Activated CD4-positive, alpha-beta T cell treated with anti-CD3 and anti-CD28 coated beads, Interleukin-2, amount 10 ng/mL, durations not matched to agents 24 days and 14 days (primary cell): ENCODE results near the gene INPP5J. TPM values are rescaled to one million over a fixed set of nuclear protein-coding genes. Genes with fewer than 3 reads are reported as not detected.

Experiments
- DNase-seq: peaks from one replicate; pipeline ENCODE4 v3.0.0; 2022
- H3K27ac Mint-ChIP-seq: one replicate; pipeline ENCODE4 v1.8.0; 2022; ENCODE audit warnings: mild to moderate bottlenecking, mixed read lengths
- H3K27me3 Mint-ChIP-seq: one replicate; pipeline ENCODE4 v1.8.0; 2022; ENCODE audit warnings: mixed read lengths
- H3K36me3 Mint-ChIP-seq: one replicate; pipeline ENCODE4 v1.8.0; 2022; ENCODE audit warnings: low read depth, mild to moderate bottlenecking, mixed read lengths
- H3K4me1 Mint-ChIP-seq: one replicate; pipeline ENCODE4 v1.8.0; 2021; ENCODE audit warnings: mixed read lengths
- H3K4me3 Mint-ChIP-seq: one replicate; pipeline ENCODE4 v1.8.0; 2022; ENCODE audit warnings: mild to moderate bottlenecking, moderate library complexity, mixed read lengths
- H3K9me3 Mint-ChIP-seq: one replicate; pipeline ENCODE4 v1.8.0; 2021; ENCODE audit warnings: mixed read lengths
- intact Hi-C: fragments of 100-400 bp; cut with micrococcal nuclease; formaldehyde crosslinking; loops from one replicate; pipeline ENCODE4 v1.15.1; 2023
- total RNA-seq: library from RNA; stranded (reverse); gene quantifications from 2 replicates; pipeline ENCODE4 v1.2.3, GENCODE V29; 2022

Gene INPP5J
- total RNA-seq, 1 donor from 2014 or later, result 0.26 TPM

- Mint-ChIP-seq H3K27ac (peak overlapping the region; percentile 90), H3K9me3 (no peaks in the 10 kb centered on the region), H3K4me3 (peak overlapping the region; percentile 91), H3K36me3 (peaks cover 2% of the 10 kb centered on the region), H3K4me1 (peaks cover 36% of the 10 kb centered on the region), H3K27me3 (no peaks in the 10 kb centered on the region)
- intact Hi-C loops, result loop anchor here (1.0 to 10.0 kb wide), 7 partner anchors 23 to 668 kb away; partner anchors contain the start of genes DEPDC5, PATZ1, PIK3IP1 and PRR14L
- DNase-seq, result no peak
These were observed 38.6 kb upstream of the INPP5J start for GRCh38 chr22:31083923-31084810.

- DNase-seq, result peak; percentile 97
- Mint-ChIP-seq H3K4me3 (peak overlapping the region; percentile 91), H3K36me3 (peaks cover 2% of the 10 kb centered on the region), H3K27me3 (no peaks in the 10 kb centered on the region), H3K9me3 (no peaks in the 10 kb centered on the region), H3K27ac (peak overlapping the region; percentile 91), H3K4me1 (peaks cover 36% of the 10 kb centered on the region)
- intact Hi-C loops, result loop anchor here (1.0 to 10.0 kb wide), 8 partner anchors 22 to 667 kb away; partner anchors contain the start of genes DEPDC5, PATZ1, PIK3IP1 and PRR14L
These were observed 37.8 kb upstream of the INPP5J start for GRCh38 chr22:31084811-31085492.

- Mint-ChIP-seq H3K4me3 (peak overlapping the region; percentile 91), H3K9me3 (no peaks in the 10 kb centered on the region), H3K36me3 (peaks cover 2% of the 10 kb centered on the region), H3K4me1 (peaks cover 35% of the 10 kb centered on the region), H3K27ac (peak overlapping the region; percentile 91), H3K27me3 (no peaks in the 10 kb centered on the region)
- no peak for DNase-seq
- intact Hi-C loops, result loop anchor here (1.0 to 10.0 kb wide), 3 partner anchors 138 to 451 kb away; partner anchors contain the start of genes PATZ1 and SLC35E4
These were observed 37.3 kb upstream of the INPP5J start for GRCh38 chr22:31085493-31085824.

- Mint-ChIP-seq H3K27me3 (no peaks in the 10 kb centered on the region), H3K4me1 (peaks cover 32% of the 10 kb centered on the region), H3K36me3 (peaks cover 2% of the 10 kb centered on the region), H3K4me3 (peak overlapping the region; percentile 91), H3K9me3 (no peaks in the 10 kb centered on the region), H3K27ac (no peak overlapping the region)
- no peak for DNase-seq
- intact Hi-C loops, result loop anchor here (1.0 to 10.0 kb wide), 3 partner anchors 139 to 451 kb away; partner anchors contain the start of genes PATZ1 and SLC35E4
These were observed 36.8 kb upstream of the INPP5J start for GRCh38 chr22:31085928-31086327.

GRCh38 chr22:31086703-31087330 is 35.9 kb upstream of the INPP5J start:
- Mint-ChIP-seq H3K27ac (no peak overlapping the region), H3K4me3 (no peak overlapping the region), H3K9me3 (no peaks in the 10 kb centered on the region), H3K36me3 (peaks cover 2% of the 10 kb centered on the region), H3K27me3 (no peaks in the 10 kb centered on the region), H3K4me1 (peaks cover 28% of the 10 kb centered on the region)
- no peak for DNase-seq
- intact Hi-C loops, result loop anchor here (10.0 kb wide), 2 partner anchors 258 to 452 kb away; partner anchors contain the start of genes PATZ1 and SLC35E4

GRCh38 chr22:31087744-31088215 is 35.0 kb upstream of the INPP5J start:
- H3K4me3 Mint-ChIP-seq, result no peak overlapping the region
- no peak overlapping the region for H3K27ac Mint-ChIP-seq
- no peaks in the 10 kb centered on the region for H3K9me3 Mint-ChIP-seq
- H3K27me3 Mint-ChIP-seq, result no peaks in the 10 kb centered on the region
- intact Hi-C loops, result loop anchor here (2.0 to 10.0 kb wide), 3 partner anchors 185 to 453 kb away; partner anchors contain the start of genes PATZ1 and SLC35E4
- DNase-seq, result no peak
- peaks cover 18% of the 10 kb centered on the region for H3K4me1 Mint-ChIP-seq
- H3K36me3 Mint-ChIP-seq, result peaks cover 2% of the 10 kb centered on the region

GRCh38 chr22:31088233-31088986 is 34.4 kb upstream of the INPP5J start:
- DNase-seq, result no peak
- H3K9me3 Mint-ChIP-seq, result no peaks in the 10 kb centered on the region
- peaks cover 14% of the 10 kb centered on the region for H3K4me1 Mint-ChIP-seq
- H3K27ac Mint-ChIP-seq, result no peak overlapping the region
- H3K27me3 Mint-ChIP-seq, result no peaks in the 10 kb centered on the region
- intact Hi-C loops, result loop anchor here (2.0 to 10.0 kb wide), 3 partner anchors 184 to 454 kb away; partner anchors contain the start of genes PATZ1 and SLC35E4
- H3K36me3 Mint-ChIP-seq, result peaks cover 2% of the 10 kb centered on the region
- H3K4me3 Mint-ChIP-seq, result no peak overlapping the region

GRCh38 chr22:31089160-31090100 is 33.3 kb upstream of the INPP5J start:
- Mint-ChIP-seq H3K27ac (no peak overlapping the region), H3K4me1 (peaks cover 3% of the 10 kb centered on the region), H3K4me3 (no peak overlapping the region), H3K9me3 (no peaks in the 10 kb centered on the region), H3K27me3 (no peaks in the 10 kb centered on the region), H3K36me3 (peaks cover 2% of the 10 kb centered on the region)
- peak; percentile 81 for DNase-seq
- intact Hi-C loops, result loop anchor here (1.0 to 10.0 kb wide), 4 partner anchors 142 to 455 kb away; partner anchors contain the start of genes PATZ1 and SLC35E4

- Mint-ChIP-seq H3K36me3 (peaks cover 2% of the 10 kb centered on the region), H3K27ac (no peak overlapping the region), H3K4me1 (peaks cover 2% of the 10 kb centered on the region), H3K4me3 (no peak overlapping the region), H3K9me3 (no peaks in the 10 kb centered on the region), H3K27me3 (no peaks in the 10 kb centered on the region)
- no peak for DNase-seq
- intact Hi-C loops, result no loop called here
These were observed 32.3 kb upstream of the INPP5J start for GRCh38 chr22:31090217-31091085.

- H3K27ac Mint-ChIP-seq, result no peak overlapping the region
- H3K36me3 Mint-ChIP-seq, result peaks cover 4% of the 10 kb centered on the region
- intact Hi-C loops, result no loop called here
- H3K9me3 Mint-ChIP-seq, result no peaks in the 10 kb centered on the region
- H3K4me1 Mint-ChIP-seq, result peaks cover 2% of the 10 kb centered on the region
- DNase-seq, result no peak
- no peaks in the 10 kb centered on the region for H3K27me3 Mint-ChIP-seq
- no peak overlapping the region for H3K4me3 Mint-ChIP-seq
These were observed 31.4 kb upstream of the INPP5J start for GRCh38 chr22:31091106-31091975.

GRCh38 chr22:31092161-31092560 is 30.6 kb upstream of the INPP5J start:
- Mint-ChIP-seq H3K27me3 (no peaks in the 10 kb centered on the region), H3K27ac (no peak overlapping the region), H3K4me1 (peaks cover 2% of the 10 kb centered on the region), H3K9me3 (no peaks in the 10 kb centered on the region), H3K36me3 (peaks cover 4% of the 10 kb centered on the region), H3K4me3 (no peak overlapping the region)
- intact Hi-C loops, result no loop called here
- no peak for DNase-seq
